HepG2 (cell line): ENCODE data around the gene OSGIN1. TPM values are rescaled to one million over a fixed set of nuclear protein-coding genes. Genes with fewer than 3 reads are reported as not detected.

Experiments
- CEBPB ChIP-seq: IDR thresholded peaks from 2 replicates; pipeline ENCODE4 v1.6.1; 2011; ENCODE audit warnings: low read depth, low read length, improper control_type of control experiment, borderline replicate concordance
- KAT8 ChIP-seq: IDR thresholded peaks from 2 replicates; pipeline ENCODE4 v1.6.1; 2016; ENCODE audit warnings: missing genetic modification reagents, missing compliant biosample characterization
- SRSF1 ChIP-seq: fragments of 200-400 bp; formaldehyde crosslinking; optimal IDR thresholded peaks from 2 replicates; pipeline ENCODE3; 2017; ENCODE audit warnings: mild to moderate bottlenecking, low read depth, low read length, moderate library complexity
- TEAD3 ChIP-seq: optimal IDR thresholded peaks from 2 replicates; pipeline ENCODE3; 2016; ENCODE audit warnings: borderline replicate concordance
- ZNF609 ChIP-seq: sonication (generic); formaldehyde crosslinking; IDR thresholded peaks from 2 replicates; pipeline ENCODE4 v1.4.0; 2020; ENCODE audit warnings: mild to moderate bottlenecking, missing genetic modification reagents, borderline replicate concordance
- polyA plus RNA-seq, 8 experiments: library from polyadenylated mRNA; depleted of rRNA in 3 of 8; stranded (reverse) in 7 of 8; unstranded in 1 of 8; fragments of >200 nt; fragmentation: Illumina TruSeq in 4 of 8; extraction: Trizol in 4 of 8; gene quantifications; 2 replicates each; pipeline versions ENCODE4 v1.2.1 to v1.2.3, GENCODE V29; 2011 to 2016; ENCODE audit warnings: low read depth in 4 of 8, missing spikeins in 1 of 8, mixed read lengths in 1 of 8; ENCODE audit not compliant: insufficient read depth in 1 of 8
- total RNA-seq, 5 experiments: library from RNA; depleted of rRNA; stranded (reverse); fragments of >200 nt; fragmentation: Illumina TruSeq; extraction: Trizol; gene quantifications; 2 replicates each; pipeline ENCODE4 v1.2.3, GENCODE V29; 2016; ENCODE audit warnings: low read depth in 1 of 5
- TF ChIP-seq, protein P1 (sequence below): IDR thresholded peaks from 2 replicates; pipeline ENCODE4 v1.6.1; 2016; ENCODE audit warnings: low read depth, control low read depth
- TF ChIP-seq, protein P2 (sequence below): sonication (generic); formaldehyde crosslinking; IDR thresholded peaks from one replicate; pipeline ENCODE4 v1.5.1; 2020; ENCODE audit warnings: mild to moderate bottlenecking, missing genetic modification reagents; ENCODE audit errors: not compliant biosample characterization

OSGIN1 gene
- total and polyA plus RNA-seq, 2 of the 13 experiments (the other 11 are each of a cell fraction or from before 2014, with no cell fraction given): 20.5 to 27.1 TPM

DNA sequence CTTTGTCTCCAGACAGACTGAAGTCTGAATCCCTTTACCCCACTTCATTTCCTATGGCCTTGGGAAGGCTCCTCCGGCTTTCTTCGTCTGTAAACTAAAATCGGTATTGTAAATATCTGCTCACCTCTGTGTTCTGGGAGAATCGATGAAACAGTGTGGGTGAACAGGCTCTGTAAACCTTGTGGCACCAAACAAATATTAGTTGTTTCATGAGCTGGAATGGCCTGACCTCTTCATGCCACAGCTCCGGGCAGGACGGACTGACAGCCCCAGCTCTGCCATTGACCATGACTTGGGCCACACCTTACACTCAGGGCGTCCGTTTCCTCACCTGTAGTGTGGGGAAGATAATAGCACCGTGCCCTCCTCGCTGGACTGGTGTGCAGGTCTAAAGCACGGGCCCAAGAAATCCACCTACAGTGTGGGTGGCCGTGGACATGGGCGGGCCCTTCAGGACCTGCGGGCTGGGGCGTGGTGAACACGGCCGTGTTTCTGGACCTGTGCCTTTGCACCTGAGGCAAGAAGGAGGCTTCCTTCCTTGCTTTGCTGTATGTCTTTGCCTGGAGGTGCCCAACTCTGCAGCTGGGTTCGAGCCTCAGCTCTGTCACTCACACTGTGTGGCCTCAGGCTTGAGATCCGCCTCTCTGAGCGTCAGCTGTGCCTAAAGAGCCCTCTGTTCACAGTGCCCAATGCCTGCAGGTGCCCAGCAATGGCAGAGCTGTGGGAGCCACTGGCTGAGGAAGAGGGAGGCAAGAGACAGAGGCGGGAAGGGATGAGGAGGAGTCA, 6.1 kb upstream of the OSGIN1 start (continued):
- TF ChIP-seq ZNF609 (CRISPR knock-in tag) (peak; percentile 84; the same call in 1 of the 2 replicates), SRSF1 (no peak), CEBPB (no peak), KAT8 (CRISPR knock-in tag) (peak; percentile 48; the same call in 1 of the 2 replicates), TEAD3 (CRISPR knock-in tag) (peak; percentile 15)
- TF ChIP-seq, protein P1, sequence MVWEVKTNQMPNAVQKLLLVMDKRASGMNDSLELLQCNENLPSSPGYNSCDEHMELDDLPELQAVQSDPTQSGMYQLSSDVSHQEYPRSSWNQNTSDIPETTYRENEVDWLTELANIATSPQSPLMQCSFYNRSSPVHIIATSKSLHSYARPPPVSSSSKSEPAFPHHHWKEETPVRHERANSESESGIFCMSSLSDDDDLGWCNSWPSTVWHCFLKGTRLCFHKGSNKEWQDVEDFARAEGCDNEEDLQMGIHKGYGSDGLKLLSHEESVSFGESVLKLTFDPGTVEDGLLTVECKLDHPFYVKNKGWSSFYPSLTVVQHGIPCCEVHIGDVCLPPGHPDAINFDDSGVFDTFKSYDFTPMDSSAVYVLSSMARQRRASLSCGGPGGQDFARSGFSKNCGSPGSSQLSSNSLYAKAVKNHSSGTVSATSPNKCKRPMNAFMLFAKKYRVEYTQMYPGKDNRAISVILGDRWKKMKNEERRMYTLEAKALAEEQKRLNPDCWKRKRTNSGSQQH (CRISPR knock-in tag): no peak
- TF ChIP-seq, protein P2, sequence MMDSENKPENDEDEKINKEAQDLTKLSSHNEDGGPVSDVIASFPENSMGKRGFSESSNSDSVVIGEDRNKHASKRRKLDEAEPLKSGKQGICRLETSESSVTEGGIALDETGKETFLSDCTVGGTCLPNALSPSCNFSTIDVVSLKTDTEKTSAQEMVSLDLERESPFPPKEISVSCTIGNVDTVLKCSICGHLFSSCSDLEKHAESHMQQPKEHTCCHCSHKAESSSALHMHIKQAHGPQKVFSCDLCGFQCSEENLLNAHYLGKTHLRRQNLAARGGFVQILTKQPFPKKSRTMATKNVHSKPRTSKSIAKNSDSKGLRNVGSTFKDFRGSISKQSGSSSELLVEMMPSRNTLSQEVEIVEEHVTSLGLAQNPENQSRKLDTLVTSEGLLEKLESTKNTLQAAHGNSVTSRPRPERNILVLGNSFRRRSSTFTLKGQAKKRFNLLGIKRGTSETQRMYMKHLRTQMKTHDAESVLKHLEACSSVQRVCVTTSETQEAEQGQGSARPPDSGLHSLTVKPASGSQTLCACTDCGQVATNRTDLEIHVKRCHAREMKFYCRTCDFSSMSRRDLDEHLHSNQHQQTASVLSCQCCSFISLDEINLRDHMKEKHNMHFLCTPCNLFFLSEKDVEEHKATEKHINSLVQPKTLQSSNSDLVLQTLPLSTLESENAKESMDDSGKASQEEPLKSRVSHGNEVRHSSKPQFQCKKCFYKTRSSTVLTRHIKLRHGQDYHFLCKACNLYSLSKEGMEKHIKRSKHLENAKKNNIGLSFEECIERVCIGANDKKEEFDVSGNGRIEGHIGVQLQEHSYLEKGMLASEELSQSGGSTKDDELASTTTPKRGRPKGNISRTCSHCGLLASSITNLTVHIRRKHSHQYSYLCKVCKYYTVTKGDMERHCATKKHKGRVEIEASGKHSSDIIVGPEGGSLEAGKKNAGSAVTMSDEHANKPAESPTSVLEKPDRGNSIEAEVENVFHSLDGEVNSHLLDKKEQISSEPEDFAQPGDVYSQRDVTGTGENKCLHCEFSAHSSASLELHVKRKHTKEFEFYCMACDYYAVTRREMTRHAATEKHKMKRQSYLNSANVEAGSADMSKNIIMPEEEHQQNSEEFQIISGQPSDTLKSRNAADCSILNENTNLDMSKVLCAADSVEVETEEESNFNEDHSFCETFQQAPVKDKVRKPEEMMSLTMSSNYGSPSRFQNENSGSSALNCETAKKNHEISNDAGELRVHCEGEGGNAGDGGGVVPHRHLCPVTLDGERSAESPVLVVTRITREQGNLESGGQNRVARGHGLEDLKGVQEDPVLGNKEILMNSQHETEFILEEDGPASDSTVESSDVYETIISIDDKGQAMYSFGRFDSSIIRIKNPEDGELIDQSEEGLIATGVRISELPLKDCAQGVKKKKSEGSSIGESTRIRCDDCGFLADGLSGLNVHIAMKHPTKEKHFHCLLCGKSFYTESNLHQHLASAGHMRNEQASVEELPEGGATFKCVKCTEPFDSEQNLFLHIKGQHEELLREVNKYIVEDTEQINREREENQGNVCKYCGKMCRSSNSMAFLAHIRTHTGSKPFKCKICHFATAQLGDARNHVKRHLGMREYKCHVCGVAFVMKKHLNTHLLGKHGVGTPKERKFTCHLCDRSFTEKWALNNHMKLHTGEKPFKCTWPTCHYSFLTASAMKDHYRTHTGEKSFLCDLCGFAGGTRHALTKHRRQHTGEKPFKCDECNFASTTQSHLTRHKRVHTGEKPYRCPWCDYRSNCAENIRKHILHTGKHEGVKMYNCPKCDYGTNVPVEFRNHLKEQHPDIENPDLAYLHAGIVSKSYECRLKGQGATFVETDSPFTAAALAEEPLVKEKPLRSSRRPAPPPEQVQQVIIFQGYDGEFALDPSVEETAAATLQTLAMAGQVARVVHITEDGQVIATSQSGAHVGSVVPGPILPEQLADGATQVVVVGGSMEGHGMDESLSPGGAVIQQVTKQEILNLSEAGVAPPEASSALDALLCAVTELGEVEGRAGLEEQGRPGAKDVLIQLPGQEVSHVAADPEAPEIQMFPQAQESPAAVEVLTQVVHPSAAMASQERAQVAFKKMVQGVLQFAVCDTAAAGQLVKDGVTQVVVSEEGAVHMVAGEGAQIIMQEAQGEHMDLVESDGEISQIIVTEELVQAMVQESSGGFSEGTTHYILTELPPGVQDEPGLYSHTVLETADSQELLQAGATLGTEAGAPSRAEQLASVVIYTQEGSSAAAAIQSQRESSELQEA (CRISPR knock-in tag): peak; percentile 65
